C4-2B (cell line): ENCODE measurements around the gene KLHL42.

Source experiments
- CTCF ChIP-seq: fragments of 450-650 bp; conservative IDR thresholded peaks from 2 replicates; pipeline ENCODE4 v1.5.1; 2017; ENCODE audit warnings: mild to moderate bottlenecking
- ZFX ChIP-seq: fragments of 450-650 bp; IDR thresholded peaks from 2 replicates; pipeline ENCODE4 v1.6.1; 2017

GRCh38 chr12:27812502-27812901 lies 32.5 kb downstream of the KLHL42 start:
- TF ChIP-seq CTCF: no peak
- no peak for TF ChIP-seq ZFX
